Transverse colon (tissue), 4 donors: ENCODE results near the gene BEST2. TPM values are rescaled to one million over a fixed set of nuclear protein-coding genes. Genes with fewer than 3 reads are reported as not detected.
A peak's percentile ranks its signal among the peaks of the same experiment; 100 is the strongest.

Experiments used
- DNase-seq: peaks from one replicate; pipeline ENCODE4 v3.0.0-alpha.2; 2019
- H3K27ac ChIP-seq, 4 donors: fragments of 200-600 bp; sonication (generic); 2 replicates each; pipeline ENCODE4 v1.5.1; 2016 to 2018; ENCODE audit warnings: inconsistent platforms in 4 of 4
- H3K27me3 ChIP-seq: fragments of 200-600 bp; sonication (generic); 2 replicates; pipeline ENCODE4 v1.5.1; 2017; ENCODE audit warnings: inconsistent platforms
- H3K36me3 ChIP-seq, 4 donors: fragments of 200-600 bp; sonication (generic); 2 replicates each; pipeline ENCODE4 v1.5.1; 2017 to 2019; ENCODE audit warnings: inconsistent platforms in 4 of 4
- H3K4me1 ChIP-seq, 4 donors: fragments of 200-600 bp; sonication (generic); 2 replicates each; pipeline ENCODE4 v1.5.1; 2017 to 2020; ENCODE audit warnings: inconsistent platforms in 4 of 4
- H3K4me3 ChIP-seq, 4 donors: fragments of 200-600 bp; sonication (generic); 1 replicate in 1 of 4; 2 replicates in 3 of 4; pipeline versions ENCODE4 v1.5.1 to v1.6.1; 2017 to 2019; ENCODE audit warnings: inconsistent platforms in 4 of 4
- H3K9me3 ChIP-seq, 2 donors: fragments of 200-600 bp; sonication (generic); 2 replicates each; pipeline ENCODE4 v1.5.1; 2017 to 2019; ENCODE audit warnings: inconsistent platforms in 2 of 2
- CTCF ChIP-seq, 5 experiments: fragments of 200-600 bp in 3 of 5; fragments of 450-650 bp in 2 of 5; sonication (generic) in 3 of 5; IDR thresholded peaks; 1 replicate in 2 of 5; 2 replicates in 3 of 5; pipeline ENCODE4 v1.5.1; 2016 to 2017; ENCODE audit warnings: antibody characterized with exemption in 5 of 5, inconsistent platforms in 3 of 5, mild to moderate bottlenecking in 2 of 5, moderate library complexity in 1 of 5
- EP300 ChIP-seq: sonication (generic); formaldehyde crosslinking; IDR thresholded peaks from one replicate; pipeline ENCODE4 v1.6.1; 2017; ENCODE audit warnings: antibody characterized with exemption, low read depth
- POLR2A ChIP-seq: fragments of 450-650 bp; IDR thresholded peaks from one replicate; pipeline ENCODE4 v1.6.1; 2016; ENCODE audit warnings: antibody characterized with exemption, mild to moderate bottlenecking, moderate library complexity
- POLR2AphosphoS5 ChIP-seq, 3 donors: sonication (generic); formaldehyde crosslinking; IDR thresholded peaks; one replicate each; pipeline ENCODE4 v1.6.1; 2016; ENCODE audit warnings: antibody characterized with exemption in 3 of 3
- WGBS, 2 donors: methylation state at CpG; one replicate each; pipeline ENCODE4 v1.1.5; 2018; ENCODE audit warnings: low coverage in 1 of 2; 5-methylcytosine and 5-hydroxymethylcytosine counted together
- in situ Hi-C, 4 donors: fragments of 200-750 bp; cut with MboI; loops; one replicate each; pipeline versions ENCODE4 v1.15.0 to v1.15.1; 2017; ENCODE audit warnings: low sequenced_read_pairs in 3 of 4, low pct_ligation_motif_present in 1 of 4, low pct_unique_long_range_greater_than_20kb in 1 of 4
- intact Hi-C: fragments of 100-400 bp; cut with DNase I; formaldehyde crosslinking; loops from one replicate; pipeline ENCODE4 v1.15.1; 2023; ENCODE audit warnings: low total_unique reads
- total RNA-seq, 4 donors: library from RNA; depleted of rRNA; stranded (reverse); fragments of >200 nt; gene quantifications; one replicate each; pipeline ENCODE4 v1.1.0, GENCODE V29; 2016

The BEST2 gene
- total RNA-seq, 4 donors from 2014 or later = 121 to 325 (median 141) TPM

- H3K4me1 ChIP-seq = peaks cover 12 to 27% (median 21%) of the 10 kb centered on the region in 4 donors
- peaks cover 0 to 16% (median 5%) of the 10 kb centered on the region in 4 donors for H3K36me3 ChIP-seq
- no peak overlapping the region for H3K4me3 ChIP-seq
- intact Hi-C loops (no loop called here), in situ Hi-C loops (no loop called here)
- H3K9me3 ChIP-seq = no peaks in the 10 kb centered on the region
- H3K27ac ChIP-seq = no peak overlapping the region
- no peak for TF ChIP-seq POLR2AphosphoS5 (IDR thresholded peaks at IDR 0.05)
- TF ChIP-seq POLR2A = no peak
- TF ChIP-seq EP300 = no peak
- no peak for TF ChIP-seq CTCF (IDR thresholded peaks at IDR 0.05)
- no peaks in the 10 kb centered on the region for H3K27me3 ChIP-seq
- 57 to 78% methylated on average over 1 to 3 of the region's 3 CpGs for WGBS, 2 donors
- DNase-seq = no peak
Measured at GRCh38 chr19:12730064-12730463, 21.5 kb upstream of the BEST2 start.

GRCh38 chr19:12731337-12731736 lies 20.3 kb upstream of the BEST2 start:
- no peak for DNase-seq
- peaks cover 14 to 37% (median 24%) of the 10 kb centered on the region in 4 donors for H3K4me1 ChIP-seq
- 80 to 89% methylated on average over 2 to 22 of the region's 24 CpGs for WGBS, 2 donors
- no peaks in the 10 kb centered on the region for H3K27me3 ChIP-seq
- H3K4me3 ChIP-seq = no peak overlapping the region
- peaks cover 0 to 16% (median 5%) of the 10 kb centered on the region in 4 donors for H3K36me3 ChIP-seq
- TF ChIP-seq POLR2A = no peak
- no peak for TF ChIP-seq POLR2AphosphoS5 (IDR thresholded peaks at IDR 0.05)
- TF ChIP-seq EP300 = no peak
- TF ChIP-seq CTCF (IDR thresholded peaks at IDR 0.05) = no peak
- no peak overlapping the region for H3K27ac ChIP-seq
- H3K9me3 ChIP-seq = no peaks in the 10 kb centered on the region
- intact Hi-C loops (no loop called here), in situ Hi-C loops (no loop called here)

- peak overlapping the region; percentile 80 to 97 (median 92) for H3K4me3 ChIP-seq
- no peaks in the 10 kb centered on the region for H3K9me3 ChIP-seq
- TF ChIP-seq POLR2A = no peak
- TF ChIP-seq EP300 = no peak
- peak in 1 of 5 experiments; percentile 13 for TF ChIP-seq CTCF (IDR thresholded peaks at IDR 0.05)
- no peak for TF ChIP-seq POLR2AphosphoS5 (IDR thresholded peaks at IDR 0.05)
- in situ Hi-C loops (no loop called here), intact Hi-C loops (no loop called here)
- peaks cover 0 to 13% (median 5%) of the 10 kb centered on the region in 4 donors for H3K36me3 ChIP-seq
- no peak for DNase-seq
- H3K27ac ChIP-seq = peak overlapping the region; percentile 91 to 96 (median 94)
- H3K27me3 ChIP-seq = no peaks in the 10 kb centered on the region
- 0% methylated on average over 2 to 15 of the region's 15 CpGs for WGBS, 2 donors
- H3K4me1 ChIP-seq = peaks cover 22 to 51% (median 35%) of the 10 kb centered on the region in 4 donors
Measured at GRCh38 chr19:12733369-12734214, 18.0 kb upstream of the BEST2 start.

- peak; percentile 79 for DNase-seq
- in situ Hi-C loops = no loop called here
- WGBS, 2 donors = 0% methylated on average over 12 to 29 of the region's 29 CpGs
Measured at GRCh38 chr19:12736995-12737834, 14.4 kb upstream of the BEST2 start, which contains the start of gene GET3. TSS of gene GET3 (plus strand) at chr19:12737497. CDS start at chr19:12737506, 9 bp downstream.

More at GRCh38 chr19:12736995-12737834, 14.4 kb upstream of the BEST2 start, which contains the start of gene GET3:
- intact Hi-C loops = no loop called here
- no peaks in the 10 kb centered on the region for H3K9me3 ChIP-seq
- TF ChIP-seq POLR2A (peak; percentile 58), EP300 (no peak), CTCF (IDR thresholded peaks at IDR 0.05) (peak in 2 of 5 experiments; percentile 69 to 70), POLR2AphosphoS5 (IDR thresholded peaks at IDR 0.05) (peak; percentile 21 to 72 (median 52))
- H3K27me3 ChIP-seq = no peaks in the 10 kb centered on the region
- H3K36me3 ChIP-seq = peaks cover 0 to 6% (median 0%) of the 10 kb centered on the region in 4 donors
- H3K27ac ChIP-seq = peak within 1 kb of the TSS; percentile 85 to 90 (median 90)
- peaks cover 22 to 44% (median 31%) of the 10 kb centered on the region in 4 donors for H3K4me1 ChIP-seq
- peak within 1 kb of the TSS; percentile 57 to 85 (median 80) for H3K4me3 ChIP-seq
